ENCODE data around the gene GPR68. TPM values are rescaled to one million over a fixed set of nuclear protein-coding genes. Genes with fewer than 3 reads are reported as not detected.

The GPR68 gene
- total RNA-seq, 1 donor from 2014 or later: 4.2 TPM

DNA sequence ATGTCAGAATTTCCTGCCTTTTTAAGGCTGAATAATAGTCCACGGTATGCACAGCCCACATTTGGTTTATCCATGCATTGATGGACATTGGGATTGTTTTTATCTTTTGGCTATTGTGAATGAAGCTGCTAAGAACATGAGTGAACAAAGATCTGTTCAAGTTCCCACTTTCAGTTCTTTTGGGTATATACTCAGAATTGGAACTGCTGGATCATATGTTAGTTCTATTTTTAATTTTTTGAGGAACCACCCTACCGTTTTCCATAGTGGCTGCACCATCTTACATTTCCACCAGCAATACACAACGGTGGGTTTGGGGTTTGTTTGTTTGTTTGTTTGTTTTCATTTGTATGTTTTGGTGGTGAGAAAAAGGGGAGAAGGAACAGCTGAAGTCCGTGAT, 6.4 kb downstream of the GPR68 start:
- TF ChIP-seq POLR2A (IDR thresholded peaks at IDR 0.05) (no peak), POLR2AphosphoS5 (IDR thresholded peaks at IDR 0.05; ENCODE audit: insufficient read depth in 1 of 2, low read depth in 1 of 2) (no peak)
- TF ChIP-seq, protein P1, sequence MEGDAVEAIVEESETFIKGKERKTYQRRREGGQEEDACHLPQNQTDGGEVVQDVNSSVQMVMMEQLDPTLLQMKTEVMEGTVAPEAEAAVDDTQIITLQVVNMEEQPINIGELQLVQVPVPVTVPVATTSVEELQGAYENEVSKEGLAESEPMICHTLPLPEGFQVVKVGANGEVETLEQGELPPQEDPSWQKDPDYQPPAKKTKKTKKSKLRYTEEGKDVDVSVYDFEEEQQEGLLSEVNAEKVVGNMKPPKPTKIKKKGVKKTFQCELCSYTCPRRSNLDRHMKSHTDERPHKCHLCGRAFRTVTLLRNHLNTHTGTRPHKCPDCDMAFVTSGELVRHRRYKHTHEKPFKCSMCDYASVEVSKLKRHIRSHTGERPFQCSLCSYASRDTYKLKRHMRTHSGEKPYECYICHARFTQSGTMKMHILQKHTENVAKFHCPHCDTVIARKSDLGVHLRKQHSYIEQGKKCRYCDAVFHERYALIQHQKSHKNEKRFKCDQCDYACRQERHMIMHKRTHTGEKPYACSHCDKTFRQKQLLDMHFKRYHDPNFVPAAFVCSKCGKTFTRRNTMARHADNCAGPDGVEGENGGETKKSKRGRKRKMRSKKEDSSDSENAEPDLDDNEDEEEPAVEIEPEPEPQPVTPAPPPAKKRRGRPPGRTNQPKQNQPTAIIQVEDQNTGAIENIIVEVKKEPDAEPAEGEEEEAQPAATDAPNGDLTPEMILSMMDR (IDR thresholded peaks at IDR 0.05): no peak

DNA sequence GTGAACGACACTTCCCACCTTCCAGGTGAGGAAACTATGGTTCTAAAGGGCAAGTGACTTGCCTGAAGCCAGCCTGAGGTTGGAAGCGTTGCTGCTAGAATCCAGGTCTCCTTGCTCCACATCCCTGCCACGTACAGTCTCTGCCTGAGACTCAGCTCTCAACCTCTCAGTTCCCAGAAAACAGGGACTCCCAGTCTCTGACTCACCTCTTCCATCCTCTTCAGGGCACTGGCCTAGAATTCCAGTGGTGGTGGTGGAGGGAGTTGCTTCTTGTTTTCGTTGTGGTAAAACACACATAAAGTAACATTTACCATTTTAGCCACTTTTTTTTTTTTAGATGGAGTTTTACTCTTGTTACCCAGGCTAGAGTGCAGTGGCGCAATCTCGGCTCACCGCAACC, 7.3 kb downstream of the GPR68 start:
- no peaks in the 10 kb centered on the region for H3K9me3 ChIP-seq
- no peak for DNase-seq (ENCODE audit: extremely low spot score in 2 of 2)
- no peak overlapping the region for H3K4me3 ChIP-seq
- TF ChIP-seq POLR2AphosphoS5 (IDR thresholded peaks at IDR 0.05; ENCODE audit: insufficient read depth in 1 of 2, low read depth in 1 of 2): no peak
- TF ChIP-seq, protein P1 (IDR thresholded peaks at IDR 0.05): no peak
- no peak for TF ChIP-seq POLR2A (IDR thresholded peaks at IDR 0.05)
- no peaks in the 10 kb centered on the region for H3K36me3 ChIP-seq
- no peak overlapping the region for H3K27ac ChIP-seq
- H3K4me1 ChIP-seq: peaks cover 3% of the 10 kb centered on the region
- intact Hi-C loops (cut with DNase I): no loop called here
- no peaks in the 10 kb centered on the region for H3K27me3 ChIP-seq

More for the DNA sequence above, 6.4 kb downstream of the GPR68 start:
- Histone ChIP-seq H3K9me3 (no peaks in the 10 kb centered on the region), H3K4me3 (no peak overlapping the region), H3K36me3 (no peaks in the 10 kb centered on the region), H3K27me3 (no peaks in the 10 kb centered on the region), H3K27ac (no peak overlapping the region), H3K4me1 (peaks cover 8% of the 10 kb centered on the region)
- DNase-seq (ENCODE audit: extremely low spot score in 2 of 2): no peak
- intact Hi-C loops (cut with DNase I): no loop called here

DNA sequence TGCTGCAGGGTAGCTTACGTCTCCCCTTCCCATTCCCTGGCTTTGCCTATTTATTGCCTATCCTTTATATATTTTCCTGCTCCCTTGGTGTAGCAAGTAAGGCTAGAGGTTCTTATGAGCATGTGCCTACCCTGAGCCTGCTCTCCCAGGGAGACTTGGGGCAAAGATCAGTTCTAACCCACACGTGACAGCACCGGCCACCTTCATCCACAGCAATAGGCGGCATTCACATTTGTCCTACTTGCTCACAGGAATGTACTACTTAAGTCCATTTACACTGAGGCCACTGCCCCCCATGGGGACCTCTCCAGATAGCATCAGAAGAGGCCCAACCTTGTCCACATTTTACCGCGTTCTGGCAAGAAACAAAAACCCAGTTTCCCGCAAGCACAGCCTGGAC, 8.7 kb downstream of the GPR68 start:
- no peaks in the 10 kb centered on the region for H3K27me3 ChIP-seq
- no peaks in the 10 kb centered on the region for H3K4me1 ChIP-seq
- H3K9me3 ChIP-seq: no peaks in the 10 kb centered on the region
- H3K4me3 ChIP-seq: no peak overlapping the region
- DNase-seq (ENCODE audit: extremely low spot score in 2 of 2): no peak
- H3K27ac ChIP-seq: no peak overlapping the region
- intact Hi-C loops (cut with DNase I): no loop called here
- no peaks in the 10 kb centered on the region for H3K36me3 ChIP-seq
- TF ChIP-seq POLR2AphosphoS5 (IDR thresholded peaks at IDR 0.05; ENCODE audit: insufficient read depth in 1 of 2, low read depth in 1 of 2): no peak

DNA sequence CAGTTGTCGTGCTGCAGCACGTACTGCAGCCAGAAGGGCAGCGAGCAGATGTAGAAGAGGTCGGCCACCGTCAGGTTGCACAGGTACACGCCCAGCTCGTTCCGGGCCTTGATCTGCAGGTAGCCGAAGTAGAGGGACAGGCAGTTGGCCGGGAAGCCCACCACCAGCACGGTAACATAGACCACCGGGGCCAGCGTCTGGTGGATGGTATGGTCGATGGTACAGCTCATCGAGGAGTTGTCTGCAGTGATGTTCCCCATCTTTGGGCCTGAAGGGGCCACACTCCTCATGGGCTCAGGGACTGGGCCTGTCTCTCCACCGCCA, 9.8 kb downstream of the GPR68 start:
- Histone ChIP-seq H3K36me3 (no peaks in the 10 kb centered on the region), H3K9me3 (no peaks in the 10 kb centered on the region), H3K4me3 (no peak overlapping the region), H3K27ac (no peak overlapping the region), H3K27me3 (no peaks in the 10 kb centered on the region), H3K4me1 (no peaks in the 10 kb centered on the region)
- no peak for DNase-seq (ENCODE audit: extremely low spot score in 2 of 2)
- TF ChIP-seq, protein P1 (IDR thresholded peaks at IDR 0.05): no peak
- TF ChIP-seq POLR2AphosphoS5 (IDR thresholded peaks at IDR 0.05; ENCODE audit: insufficient read depth in 1 of 2, low read depth in 1 of 2): no peak
- intact Hi-C loops (cut with DNase I): no loop called here

DNA sequence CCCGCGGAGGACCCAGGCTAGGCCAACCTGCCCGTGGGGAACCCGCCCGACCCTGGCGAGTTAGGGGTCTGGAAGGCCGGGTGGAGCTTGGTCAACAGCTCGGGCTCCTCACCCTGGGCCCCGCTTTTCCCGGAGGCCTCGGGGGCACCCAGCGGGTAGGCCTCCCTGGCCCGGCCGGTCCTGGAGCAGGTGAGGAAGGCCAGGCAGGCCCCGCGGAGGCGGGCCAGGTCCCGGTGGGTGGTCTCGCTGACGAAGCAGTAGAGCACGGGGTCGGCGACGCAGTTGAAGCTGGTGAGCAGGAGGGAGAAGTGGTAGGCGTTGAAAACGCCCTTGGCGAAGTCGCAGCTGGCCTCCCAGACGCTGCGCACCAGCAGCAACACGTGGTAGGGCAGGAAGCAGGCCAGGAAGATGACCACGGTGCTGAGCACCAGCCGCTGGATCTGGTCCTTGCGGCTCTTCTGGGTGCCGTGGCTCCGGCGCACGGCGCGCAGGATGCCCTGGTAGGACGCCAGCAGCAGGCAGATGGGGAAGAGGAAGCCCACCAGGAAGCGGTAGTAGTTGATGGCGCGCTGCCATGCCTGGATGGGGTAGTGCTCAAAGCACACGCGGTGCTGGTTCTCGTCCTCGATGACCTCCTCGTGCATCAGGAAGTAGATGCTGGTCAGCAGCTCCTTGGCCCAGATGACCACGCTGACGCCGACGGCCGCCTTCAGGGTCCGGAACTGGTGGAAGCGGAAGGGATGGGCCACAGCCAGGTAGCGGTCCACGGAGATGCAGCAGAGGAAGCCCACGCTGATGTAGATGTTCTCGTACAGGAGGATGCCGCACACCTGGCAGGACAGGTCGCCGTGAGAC, 10.3 kb downstream of the GPR68 start:
- Histone ChIP-seq H3K27ac (no peak overlapping the region), H3K4me1 (no peaks in the 10 kb centered on the region), H3K27me3 (no peaks in the 10 kb centered on the region), H3K4me3 (no peak overlapping the region), H3K36me3 (no peaks in the 10 kb centered on the region), H3K9me3 (no peaks in the 10 kb centered on the region)
- TF ChIP-seq POLR2AphosphoS5 (IDR thresholded peaks at IDR 0.05; ENCODE audit: insufficient read depth in 1 of 2, low read depth in 1 of 2) (no peak), POLR2A (IDR thresholded peaks at IDR 0.05) (no peak)
- TF ChIP-seq, protein P1 (IDR thresholded peaks at IDR 0.05): no peak
- no peak for DNase-seq (ENCODE audit: extremely low spot score in 2 of 2)
- intact Hi-C loops (cut with DNase I): no loop called here

Measured in vagina (tissue), 2 donors.